Panc1 (cell line): ENCODE measurements around the gene ARMC8. TPM values are rescaled to one million over a fixed set of nuclear protein-coding genes. Genes with fewer than 3 reads are reported as not detected.

ENCODE experiments used
- ATAC-seq: fragments of 200-7000 bp; cut with Tn5 transposase; 2 replicates; pipeline ENCODE4 v1.9.1; 2020; ENCODE audit warnings: mild to moderate bottlenecking, moderate library complexity
- BruUV-seq: library from RNA; stranded (reverse); fragments of 400-500 nt; replicated peaks from 2 replicates; lab custom pipeline; 2021; lab: Mats Ljungman, UMichigan
- CTCF ChIA-PET: fragments of 300-600 bp; sonication (Branson Sonifier 250); formaldehyde crosslinking; loops from one replicate; lab custom pipeline; 2022; ENCODE audit warnings: antibody characterized with exemption; lab: Charles Lee
- POLR2A ChIA-PET: fragments of 300-600 bp; sonication (Branson Sonifier 250); formaldehyde crosslinking; loops from one replicate; lab custom pipeline; 2022; ENCODE audit warnings: antibody characterized with exemption; lab: Charles Lee
- DNase-seq: peaks from one replicate; pipeline ENCODE4 v3.0.0-alpha.2; 2010; ENCODE audit warnings: low read depth, low spot score
- H3K27ac ChIP-seq: 2 replicates; pipeline ENCODE4 v1.5.1; 2011; ENCODE audit warnings: mild to moderate bottlenecking, low read length, inconsistent platforms
- H3K27me3 ChIP-seq: fragments of 200-500 bp; sonication (Bioruptor generic); 2 replicates; pipeline ENCODE4 v1.6.0; 2014; ENCODE audit warnings: low read length, inconsistent platforms; ENCODE audit not compliant: control insufficient read depth, insufficient read depth
- H3K36me3 ChIP-seq: fragments of 200-500 bp; sonication (Bioruptor generic); 2 replicates; pipeline ENCODE4 v1.5.1; 2014; ENCODE audit warnings: inconsistent platforms, mild to moderate bottlenecking, low read length, moderate library complexity; ENCODE audit not compliant: control insufficient read depth, insufficient read depth
- H3K4me1 ChIP-seq: 2 replicates; pipeline ENCODE4 v1.5.1; 2011; ENCODE audit warnings: inconsistent platforms, mild to moderate bottlenecking, low read length, moderate library complexity; ENCODE audit not compliant: control insufficient read depth, insufficient read depth
- H3K4me3 ChIP-seq, 2 experiments: 2 replicates each; pipeline ENCODE4 v1.5.1; 2011 to 2012; ENCODE audit warnings: low read depth in 2 of 2, low read length in 2 of 2, mild to moderate bottlenecking in 2 of 2, inconsistent platforms in 1 of 2, moderate library complexity in 1 of 2
- H3K9me3 ChIP-seq: fragments of 200-500 bp; sonication (Bioruptor generic); 2 replicates; pipeline ENCODE4 v1.5.1; 2014; ENCODE audit warnings: low read depth, mild to moderate bottlenecking, inconsistent platforms, low read length, moderate library complexity; ENCODE audit not compliant: control insufficient read depth, insufficient read depth
- CTCF ChIP-seq: fragments of 450-650 bp; IDR thresholded peaks from 2 replicates; pipeline ENCODE4 v1.5.1; 2017; ENCODE audit warnings: mild to moderate bottlenecking
- POLR2AphosphoS5 ChIP-seq: IDR thresholded peaks from 2 replicates; pipeline ENCODE4 v1.6.1; 2012; ENCODE audit warnings: mild to moderate bottlenecking, low read depth, low read length, moderate library complexity
- REST ChIP-seq, 2 experiments: IDR thresholded peaks; 2 replicates each; pipeline ENCODE4 v1.6.1; 2011 to 2012; ENCODE audit warnings: low read depth in 2 of 2, control low read depth in 1 of 2, low read length in 1 of 2, mild to moderate bottlenecking in 1 of 2, moderate library complexity in 1 of 2; ENCODE audit not compliant: insufficient read depth in 1 of 2
- SIN3A ChIP-seq: IDR thresholded peaks from 2 replicates; pipeline ENCODE4 v1.6.1; 2012; ENCODE audit warnings: low read depth, mild to moderate bottlenecking, low read length, moderate library complexity, borderline replicate concordance; ENCODE audit not compliant: insufficient read depth
- TCF7L2 ChIP-seq: IDR thresholded peaks from 2 replicates; pipeline ENCODE4 v1.6.1; 2011; ENCODE audit warnings: mild to moderate bottlenecking, low read depth, low read length, inconsistent platforms
- in situ Hi-C: cut with HindIII; loops from 2 replicates; pipeline ENCODE4 v1.10.0; 2016; ENCODE audit warnings: low sequenced_read_pairs, low pct_unique_long_range_greater_than_20kb
- intact Hi-C: fragments of 100-400 bp; cut with micrococcal nuclease; formaldehyde crosslinking; loops from one replicate; pipeline ENCODE4 v1.10.0; 2022; ENCODE audit not compliant: unreplicated experiment
- total RNA-seq: library from RNA; stranded (reverse); gene quantifications from one replicate; pipeline ENCODE4 v1.2.1, GENCODE V29; 2021; ENCODE audit not compliant: unreplicated experiment

The ARMC8 gene
- total RNA-seq, 1 experiment from 2014 or later, result 56.0 TPM

- CTCF ChIA-PET, result no interaction called here
- H3K27ac ChIP-seq, result no peak overlapping the region
- DNase-seq (no peak), ATAC-seq (no peak)
- POLR2A ChIA-PET, result no interaction called here
- peaks cover 26% of the 10 kb centered on the region for H3K36me3 ChIP-seq
- no peaks in the 10 kb centered on the region for H3K4me1 ChIP-seq
- TF ChIP-seq TCF7L2 (no peak), REST (IDR thresholded peaks at IDR 0.05; ENCODE audit: insufficient read depth in 1 of 2, low read depth in 2 of 2, low read length in 1 of 2) (no peak)
- H3K4me3 ChIP-seq, result no peak overlapping the region
- BruUV-seq, result no TSS peak
- no peaks in the 10 kb centered on the region for H3K9me3 ChIP-seq
- intact Hi-C loops (no loop called here), in situ Hi-C loops (no loop called here)
- no peaks in the 10 kb centered on the region for H3K27me3 ChIP-seq
These were observed 40.5 kb downstream of the ARMC8 start for GRCh38 chr3:138227650-138228049.

GRCh38 chr3:138230525-138230924 lies 43.4 kb downstream of the ARMC8 start:
- CTCF ChIA-PET, result no interaction called here
- POLR2A ChIA-PET, result interaction anchor here (0.7 kb wide), 1 partner anchor 93 kb away, joined by 3 read pairs; no protein-coding TSS in a partner anchor
- intact Hi-C loops (no loop called here), in situ Hi-C loops (no loop called here)
- no peak overlapping the region for H3K27ac ChIP-seq
- H3K4me3 ChIP-seq, result no peak overlapping the region
- H3K27me3 ChIP-seq, result no peaks in the 10 kb centered on the region
- no peaks in the 10 kb centered on the region for H3K4me1 ChIP-seq
- DNase-seq, result no peak
- H3K9me3 ChIP-seq, result no peaks in the 10 kb centered on the region
- BruUV-seq, result no TSS peak
- no peak for ATAC-seq
- TF ChIP-seq TCF7L2, result no peak
- TF ChIP-seq CTCF, result no peak
- no peak for TF ChIP-seq SIN3A
- TF ChIP-seq REST (IDR thresholded peaks at IDR 0.05; ENCODE audit: insufficient read depth in 1 of 2, low read depth in 2 of 2, low read length in 1 of 2), result no peak
- TF ChIP-seq POLR2AphosphoS5, result no peak
- H3K36me3 ChIP-seq, result peaks cover 18% of the 10 kb centered on the region
